CD14-positive monocyte (primary cell): ENCODE data around the gene KDM3A. TPM values are rescaled to one million over a fixed set of nuclear protein-coding genes. Genes with fewer than 3 reads are reported as not detected.

Experiments used
- DNase-seq, 3 donors: peaks; one replicate each; pipeline ENCODE4 v3.0.0-alpha.2; 2011 to 2022
- H2AFZ ChIP-seq: 2 replicates; pipeline ENCODE4 v1.6.0; 2012; ENCODE audit warnings: mild to moderate bottlenecking, low read depth, low read length, inconsistent platforms; ENCODE audit not compliant: insufficient read depth, poor library complexity, severe bottlenecking
- H3K27ac ChIP-seq, 2 donors: 1 replicate in 1 of 2; 2 replicates in 1 of 2; pipeline ENCODE4 v1.5.1; 2012 to 2013; ENCODE audit warnings: low read length in 2 of 2, control low read depth in 1 of 2, inconsistent platforms in 1 of 2, low read depth in 1 of 2, mild to moderate bottlenecking in 1 of 2
- H3K27me3 ChIP-seq, 2 donors: one replicate each; pipeline versions ENCODE4 v1.6.0 to v1.6.1; 2011 to 2013; ENCODE audit warnings: low read length in 2 of 2; ENCODE audit not compliant: control insufficient read depth in 2 of 2, insufficient read depth in 2 of 2
- H3K36me3 ChIP-seq, 2 donors: replicated peaks in 1 of 2; 1 replicate in 1 of 2; 2 replicates in 1 of 2; pipeline versions ENCODE4 v1.5.1 to v1.6.1; 2012 to 2013; ENCODE audit warnings: low read length in 2 of 2, control low read depth in 1 of 2, inconsistent platforms in 1 of 2, mild to moderate bottlenecking in 1 of 2; ENCODE audit not compliant: insufficient read depth in 2 of 2, control insufficient read depth in 1 of 2
- H3K4me1 ChIP-seq, 2 donors: 1 replicate in 1 of 2; 2 replicates in 1 of 2; pipeline versions ENCODE4 v1.5.1 to v1.6.1; 2012 to 2013; ENCODE audit warnings: low read length in 2 of 2, control low read depth in 1 of 2, inconsistent platforms in 1 of 2, mild to moderate bottlenecking in 1 of 2, moderate library complexity in 1 of 2; ENCODE audit not compliant: insufficient read depth in 2 of 2, control insufficient read depth in 1 of 2
- H3K4me2 ChIP-seq: replicated peaks from 2 replicates; pipeline ENCODE3; 2012; ENCODE audit warnings: low read length, moderate library complexity, mild to moderate bottlenecking; ENCODE audit not compliant: poor library complexity, severe bottlenecking; ENCODE audit errors: extremely low read depth
- H3K4me3 ChIP-seq, 3 experiments: fragments of 200-600 bp in 1 of 3; sonication (generic) in 1 of 3; replicated peaks in 1 of 3; 1 replicate in 2 of 3; 2 replicates in 1 of 3; pipeline ENCODE4 v1.5.1; 2011 to 2013; ENCODE audit warnings: low read length in 3 of 3, mild to moderate bottlenecking in 3 of 3, control low read depth in 2 of 3, low read depth in 2 of 3, inconsistent platforms in 1 of 3, moderate library complexity in 1 of 3
- H3K79me2 ChIP-seq: 2 replicates; pipeline ENCODE4 v1.6.0; 2012; ENCODE audit warnings: mild to moderate bottlenecking, control low read depth, inconsistent platforms, low read length, moderate library complexity; ENCODE audit not compliant: insufficient read depth
- H3K9ac ChIP-seq: 2 replicates; pipeline ENCODE4 v1.6.0; 2017; ENCODE audit warnings: low read length, mild to moderate bottlenecking; ENCODE audit not compliant: insufficient read depth, poor library complexity, severe bottlenecking
- H3K9me3 ChIP-seq, 2 donors: replicated peaks in 1 of 2; 1 replicate in 1 of 2; 2 replicates in 1 of 2; pipeline versions ENCODE4 v1.5.1 to v1.6.1; 2012 to 2013; ENCODE audit warnings: low read length in 2 of 2, control low read depth in 1 of 2; ENCODE audit not compliant: control insufficient read depth in 1 of 2, insufficient read depth in 1 of 2
- H4K20me1 ChIP-seq: 2 replicates; pipeline ENCODE4 v1.6.0; 2012; ENCODE audit warnings: mild to moderate bottlenecking, low read length, control low read depth, moderate library complexity; ENCODE audit not compliant: insufficient read depth
- H3K27ac Mint-ChIP-seq, 7 donors: one replicate each; pipeline ENCODE4 v1.8.0; 2020; ENCODE audit warnings: mild to moderate bottlenecking in 7 of 7, mixed read lengths in 7 of 7, moderate library complexity in 6 of 7, inconsistent platforms in 2 of 7
- H3K27me3 Mint-ChIP-seq, 3 donors: one replicate each; pipeline ENCODE4 v1.8.0; 2021 to 2022; ENCODE audit warnings: low read depth in 3 of 3, mild to moderate bottlenecking in 3 of 3, mixed read lengths in 3 of 3, moderate library complexity in 3 of 3, inconsistent platforms in 1 of 3
- H3K36me3 Mint-ChIP-seq, 2 donors: one replicate each; pipeline ENCODE4 v1.8.0; 2020; ENCODE audit warnings: mixed read lengths in 2 of 2, inconsistent platforms in 1 of 2, mild to moderate bottlenecking in 1 of 2
- H3K4me1 Mint-ChIP-seq: one replicate; pipeline ENCODE4 v1.8.0; 2020; ENCODE audit warnings: mild to moderate bottlenecking, mixed read lengths
- H3K4me3 Mint-ChIP-seq, 2 donors: one replicate each; pipeline ENCODE4 v1.8.0; 2020; ENCODE audit warnings: mild to moderate bottlenecking in 2 of 2, mixed read lengths in 2 of 2, moderate library complexity in 1 of 2
- H3K9me3 Mint-ChIP-seq, 7 donors: one replicate each; pipeline ENCODE4 v1.8.0; 2020 to 2022; ENCODE audit warnings: mixed read lengths in 7 of 7, mild to moderate bottlenecking in 6 of 7, moderate library complexity in 6 of 7, inconsistent platforms in 2 of 7
- WGBS: methylation state at CpG from one replicate; pipeline ENCODE4 v1.1.5; 2013; ENCODE audit warnings: missing lambda C conversion rate; ENCODE audit not compliant: insufficient coverage; 5-methylcytosine and 5-hydroxymethylcytosine counted together
- intact Hi-C, 2 donors: fragments of 100-400 bp; cut with micrococcal nuclease; formaldehyde crosslinking; loops; one replicate each; pipeline versions ENCODE4 v1.15.0 to v1.15.1; 2023
- polyA plus RNA-seq, 3 donors: library from polyadenylated mRNA; depleted of rRNA in 1 of 3; unstranded in 2 of 3; stranded (reverse) in 1 of 3; fragments of 300-500 nt in 2 of 3; fragments of >200 nt in 1 of 3; fragmentation: Illumina TruSeq in 2 of 3; gene quantifications; 1 replicate in 2 of 3; 2 replicates in 1 of 3; pipeline ENCODE4 v1.2.3, GENCODE V29; 2012 to 2021
- TF ChIP-seq, protein P1 (sequence below): fragments of 200-600 bp; IDR thresholded peaks from one replicate; pipeline ENCODE4 v1.8.0; 2022; ENCODE audit warnings: antibody characterized with exemption, mild to moderate bottlenecking

The KDM3A gene
- polyA plus RNA-seq, 3 donors = 3.3 to 21.2 (median 7.4) TPM

DNA sequence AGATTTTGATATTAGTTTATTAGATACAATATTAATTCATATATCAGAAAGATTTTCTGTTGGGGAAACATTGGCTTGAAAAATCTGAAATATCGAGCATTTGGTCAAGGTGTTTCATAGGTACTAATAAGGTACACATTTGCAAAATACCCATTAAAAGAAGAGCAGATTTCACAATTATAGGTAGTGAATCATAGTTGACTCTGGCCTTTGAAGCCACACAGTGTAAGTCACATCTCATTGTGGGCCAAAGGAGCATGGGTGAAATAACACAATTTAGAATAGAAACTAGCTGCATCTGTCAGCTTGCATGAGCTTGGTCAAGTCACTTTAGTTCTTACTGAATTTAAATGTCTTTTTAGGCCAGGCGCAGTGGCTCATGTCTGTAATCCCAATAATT is 4.9 kb downstream of the KDM3A start:
- H3K79me2 ChIP-seq = peaks cover 65% of the 10 kb centered on the region
- H3K36me3 ChIP-seq = peaks cover 34 to 59% of the 10 kb centered on the region in 2 donors
- TF ChIP-seq, protein P1, sequence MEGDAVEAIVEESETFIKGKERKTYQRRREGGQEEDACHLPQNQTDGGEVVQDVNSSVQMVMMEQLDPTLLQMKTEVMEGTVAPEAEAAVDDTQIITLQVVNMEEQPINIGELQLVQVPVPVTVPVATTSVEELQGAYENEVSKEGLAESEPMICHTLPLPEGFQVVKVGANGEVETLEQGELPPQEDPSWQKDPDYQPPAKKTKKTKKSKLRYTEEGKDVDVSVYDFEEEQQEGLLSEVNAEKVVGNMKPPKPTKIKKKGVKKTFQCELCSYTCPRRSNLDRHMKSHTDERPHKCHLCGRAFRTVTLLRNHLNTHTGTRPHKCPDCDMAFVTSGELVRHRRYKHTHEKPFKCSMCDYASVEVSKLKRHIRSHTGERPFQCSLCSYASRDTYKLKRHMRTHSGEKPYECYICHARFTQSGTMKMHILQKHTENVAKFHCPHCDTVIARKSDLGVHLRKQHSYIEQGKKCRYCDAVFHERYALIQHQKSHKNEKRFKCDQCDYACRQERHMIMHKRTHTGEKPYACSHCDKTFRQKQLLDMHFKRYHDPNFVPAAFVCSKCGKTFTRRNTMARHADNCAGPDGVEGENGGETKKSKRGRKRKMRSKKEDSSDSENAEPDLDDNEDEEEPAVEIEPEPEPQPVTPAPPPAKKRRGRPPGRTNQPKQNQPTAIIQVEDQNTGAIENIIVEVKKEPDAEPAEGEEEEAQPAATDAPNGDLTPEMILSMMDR = no peak
- intact Hi-C loops = loop anchor here (10.0 kb wide), 5 partner anchors 119 to 341 kb away; partner anchors contain the start of genes CHMP3 (in 1 of the 2), IMMT (in 1 of the 2), MRPL35 (in 1 of the 2) and POLR1A (in 1 of the 2)
- Mint-ChIP-seq H3K36me3 (peaks cover 51 to 56% of the 10 kb centered on the region in 2 donors), H3K27ac (no peak overlapping the region), H3K27me3 (peaks cover 0 to 2% (median 0%) of the 10 kb centered on the region in 3 donors), H3K4me1 (peaks cover 26% of the 10 kb centered on the region), H3K4me3 (no peak overlapping the region), H3K9me3 (peaks cover 0 to 1% (median 0%) of the 10 kb centered on the region in 7 donors)
- H3K9ac ChIP-seq = no peak overlapping the region
- no peak overlapping the region for H3K27ac ChIP-seq
- WGBS = 100% methylated on average over 1 of the region's 2 CpGs
- peaks cover 69% of the 10 kb centered on the region for H4K20me1 ChIP-seq
- H3K4me2 ChIP-seq = no peak overlapping the region
- H3K27me3 ChIP-seq = no peaks in the 10 kb centered on the region
- no peak overlapping the region for H2AFZ ChIP-seq
- H3K4me1 ChIP-seq = peaks cover 21 to 22% of the 10 kb centered on the region in 2 donors
- no peak overlapping the region for H3K4me3 ChIP-seq
- no peak for DNase-seq
- H3K9me3 ChIP-seq = no peaks in the 10 kb centered on the region

- no peak overlapping the region for H3K9ac ChIP-seq
- Mint-ChIP-seq H3K27ac (no peak overlapping the region), H3K9me3 (no peaks in the 10 kb centered on the region), H3K36me3 (peaks cover 82 to 88% of the 10 kb centered on the region in 2 donors), H3K4me3 (no peak overlapping the region), H3K4me1 (no peaks in the 10 kb centered on the region), H3K27me3 (no peaks in the 10 kb centered on the region)
- no CpG with 5 or more reads among the region's 2 CpGs for WGBS
- H3K27ac ChIP-seq = no peak overlapping the region
- H3K27me3 ChIP-seq = no peaks in the 10 kb centered on the region
- peaks cover 90 to 100% of the 10 kb centered on the region in 2 donors for H3K36me3 ChIP-seq
- H2AFZ ChIP-seq = no peak overlapping the region
- intact Hi-C loops = no loop called here
- peaks cover 6% of the 10 kb centered on the region for H3K79me2 ChIP-seq
- no peak overlapping the region for H3K4me2 ChIP-seq
- DNase-seq = no peak
- H3K9me3 ChIP-seq = no peaks in the 10 kb centered on the region
- H4K20me1 ChIP-seq = peaks cover 16% of the 10 kb centered on the region
- H3K4me1 ChIP-seq = no peaks in the 10 kb centered on the region
- H3K4me3 ChIP-seq = no peak overlapping the region
- TF ChIP-seq, protein P1 = no peak
These were observed 12.7 kb downstream of the KDM3A start for GRCh38 chr2:86453836-86454235.
